ENCODE data around the gene TXNL4A. TPM values are rescaled to one million over a fixed set of nuclear protein-coding genes. Genes with fewer than 3 reads are reported as not detected.

The TXNL4A gene
- total RNA-seq, 1 experiment from 2014 or later = 178 TPM

GRCh38 chr18:79949697-79950487 lies 38.5 kb downstream of the TXNL4A start:
- Histone ChIP-seq H3K4me3 (replicated peaks in 1 of 2; ENCODE audit: low read depth in 1 of 2, low read length in 2 of 2) (peak overlapping the region; percentile 63 to 70), H3K27me3 (ENCODE audit: insufficient read depth, low read length) (no peaks in the 10 kb centered on the region), H3K9me3 (ENCODE audit: control insufficient read depth in 1 of 2, insufficient read depth in 1 of 2, low read depth in 1 of 2, low read length in 2 of 2) (no peaks in the 10 kb centered on the region), H2AFZ (ENCODE audit: low read depth, low read length, poor library complexity, severe bottlenecking) (no peak overlapping the region), H3K4me2 (ENCODE audit: low read length) (peak overlapping the region; percentile 79), H3K27ac (ENCODE audit: low read depth, low read length) (no peak overlapping the region), H3K9me2 (ENCODE audit: insufficient read depth) (no peaks in the 10 kb centered on the region), H3K36me3 (ENCODE audit: control insufficient read depth in 1 of 2, insufficient read depth in 2 of 2, low read length in 2 of 2) (peaks cover 0 to 11% of the 10 kb centered on the region in 2 experiments; a peak in 1 of 4 replicates), H3K9ac (ENCODE audit: low read length) (peak overlapping the region; percentile 81), H3K4me1 (ENCODE audit: control insufficient read depth in 1 of 2, insufficient read depth in 2 of 2, low read length in 2 of 2) (peaks cover 3 to 16% of the 10 kb centered on the region in 2 experiments; a peak in 2 of 4 replicates), H3K79me2 (ENCODE audit: insufficient read depth, low read length) (peaks cover 60% of the 10 kb centered on the region), H4K20me1 (ENCODE audit: insufficient read depth) (peaks cover 3% of the 10 kb centered on the region; the same call in 1 of the 2 replicates)
- TF ChIP-seq REST (IDR thresholded peaks at IDR 0.05; ENCODE audit: low read depth) (no peak), ZFX (IDR thresholded peaks at IDR 0.05) (no peak), EZH2phosphoT487 (IDR thresholded peaks at IDR 0.05; ENCODE audit: borderline replicate concordance) (no peak), YY1 (IDR thresholded peaks at IDR 0.05; ENCODE audit: extremely low read depth, insufficient replicate concordance, low read depth, low read length) (no peak), SIN3A (IDR thresholded peaks at IDR 0.05; ENCODE audit: low read depth) (no peak), CEBPB (IDR thresholded peaks at IDR 0.05; ENCODE audit: low read depth) (no peak)
- ChIA-PET CTCF (no interaction called here), POLR2A (no interaction called here), RAD21 (ENCODE audit: low non-redundant PET in 1 of 2, low total read pairs in 2 of 2, uncharacterized antibody in 2 of 2, unreplicated experiment in 2 of 2) (no interaction called here)
- DNase-seq (ENCODE audit: low read depth, low spot score) (no peak), ATAC-seq (no peak)
- BruUV-seq (replicated peaks) = TSS peak; percentile 67
- intact Hi-C loops (cut with micrococcal nuclease) = no loop called here
